NK-92 (cell line): Measurements from ENCODE around the gene CHSY1.

Source experiments
- DNase-seq: peaks from one replicate; lab custom pipeline; 2025; ENCODE audit not compliant: unreplicated experiment; lab: John Stamatoyannopoulos, UW

Gene CHSY1

DNA sequence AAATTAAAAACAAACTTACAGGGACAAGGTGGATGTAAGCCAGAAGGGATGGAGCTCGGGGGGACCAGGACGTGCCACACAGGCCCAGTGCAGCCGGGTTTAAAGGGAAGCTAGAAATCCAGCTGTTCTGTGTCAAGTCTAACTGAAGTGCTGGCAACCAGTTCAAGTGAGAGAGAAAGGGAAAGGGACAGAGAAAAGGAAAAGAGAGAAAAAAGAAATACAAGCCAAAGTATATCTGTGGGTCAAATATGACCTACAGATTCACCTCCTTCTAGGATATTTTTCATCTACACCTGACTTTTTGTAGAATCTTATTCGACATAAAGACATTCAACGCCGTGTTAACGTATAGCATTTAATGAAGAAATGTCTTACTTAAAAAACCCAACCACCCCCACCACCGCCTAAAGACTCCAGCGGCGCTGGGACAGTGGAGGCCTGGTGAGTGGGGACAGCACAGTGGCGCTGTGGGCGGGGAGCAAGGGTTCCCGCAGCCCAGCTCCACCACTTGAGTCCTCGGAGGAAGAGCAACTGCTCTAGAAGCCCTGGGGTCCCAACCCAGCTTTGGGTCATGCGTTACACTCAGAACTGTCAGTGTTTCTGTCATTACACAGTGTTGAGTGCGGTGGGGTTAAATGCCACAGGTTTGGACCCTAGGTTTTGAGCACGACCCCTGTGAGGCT is 62.3 kb downstream of the CHSY1 start:
- DNase-seq = no peak

DNA sequence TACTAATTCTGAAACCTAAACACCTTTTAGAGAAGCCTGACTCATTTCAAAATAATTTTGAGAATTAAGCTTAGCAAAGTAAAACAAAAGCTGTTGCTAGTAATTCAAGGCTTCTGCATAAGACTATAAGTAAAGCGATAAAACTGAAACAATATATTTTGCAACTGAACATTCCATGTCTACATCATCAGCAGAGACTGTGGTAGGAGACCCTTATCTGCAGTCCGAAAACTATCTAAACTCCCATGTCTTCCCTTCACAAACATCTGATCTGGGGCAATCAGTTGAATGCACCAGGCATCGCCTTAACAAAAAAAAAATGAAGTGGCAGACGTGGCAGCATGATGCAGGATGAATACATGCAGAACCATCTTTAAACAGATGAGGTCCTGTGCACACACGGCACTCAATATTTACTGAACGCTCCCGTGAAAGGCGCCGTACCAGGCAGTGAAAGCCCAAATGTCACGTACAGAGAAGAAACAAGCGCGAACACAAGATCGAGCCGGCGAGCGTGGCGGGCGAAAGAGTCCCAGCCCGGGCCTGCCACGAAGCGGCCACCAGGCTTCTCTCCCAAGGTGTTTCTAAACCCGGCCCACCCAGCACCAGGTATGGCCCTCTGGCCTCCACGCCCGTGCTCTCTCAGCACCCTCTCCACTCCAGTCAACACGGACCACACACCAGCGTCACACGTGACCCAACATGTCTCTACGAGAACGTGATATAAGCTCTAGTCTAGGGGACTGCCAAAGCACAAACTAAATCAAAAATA is 63.0 kb downstream of the CHSY1 start:
- DNase-seq = no peak

GRCh38 chr15:101187820-101188636 is 63.8 kb downstream of the CHSY1 start:
- DNase-seq = no peak

- DNase-seq = no peak
Observed at GRCh38 chr15:101185770-101186169, 66.1 kb downstream of the CHSY1 start.

DNA sequence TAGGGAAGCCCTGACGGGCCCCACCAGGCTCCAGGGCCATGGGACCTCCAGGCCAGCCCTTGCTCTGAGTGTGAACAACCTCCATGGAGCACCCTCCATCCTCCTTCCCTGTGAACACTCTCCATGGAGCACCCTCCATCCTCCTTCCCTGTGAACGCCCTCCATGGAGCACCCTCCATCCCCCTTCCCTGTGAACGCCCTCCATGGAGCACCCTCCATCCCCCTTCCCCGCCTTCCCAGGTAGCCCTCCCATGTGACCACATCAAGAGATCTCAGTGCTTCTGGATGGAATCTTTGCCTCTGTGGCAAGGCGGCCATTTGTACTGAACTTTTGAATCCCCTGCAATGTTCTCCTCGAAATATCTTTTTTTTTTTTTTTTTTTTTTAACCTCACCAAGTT is 66.5 kb downstream of the CHSY1 start:
- no peak for DNase-seq

GRCh38 chr15:101184830-101185229 is 67.0 kb downstream of the CHSY1 start:
- DNase-seq = no peak

- DNase-seq = no peak
Observed at GRCh38 chr15:101183931-101184305, 67.9 kb downstream of the CHSY1 start.

DNA sequence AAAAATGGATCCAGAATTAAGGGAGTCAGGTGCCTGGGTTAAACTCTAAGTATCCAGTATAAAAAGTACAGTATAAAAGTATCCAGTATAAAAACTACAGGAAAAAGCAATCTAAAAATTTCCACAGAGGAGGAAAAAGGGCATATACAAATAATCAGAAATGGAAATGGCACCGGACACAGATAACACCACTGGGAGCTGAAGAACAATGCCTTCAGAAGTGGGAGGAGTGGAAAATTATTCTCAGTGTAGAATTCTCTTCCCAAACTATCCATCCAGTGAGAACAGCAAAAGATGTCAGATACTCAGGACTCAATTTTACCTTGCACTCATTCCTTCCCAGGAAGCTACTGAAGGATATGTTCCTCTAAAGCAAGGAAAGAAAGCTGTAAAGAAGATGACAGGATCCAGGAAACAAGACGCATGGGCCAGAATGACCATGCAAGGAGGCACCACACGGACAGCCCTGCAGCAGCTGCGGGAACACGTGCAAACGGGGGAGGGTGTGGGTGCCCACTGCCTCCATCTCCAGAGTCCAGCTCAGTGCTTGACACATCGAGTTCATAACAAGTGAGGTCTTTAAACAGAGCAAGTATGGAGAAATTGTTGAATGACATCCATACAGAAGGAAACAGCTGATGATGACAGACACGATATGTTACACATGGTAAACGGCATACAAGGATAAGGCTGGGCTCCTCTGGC is 68.5 kb downstream of the CHSY1 start:
- no peak for DNase-seq

- no peak for DNase-seq
Observed at GRCh38 chr15:101182215-101182614, 69.6 kb downstream of the CHSY1 start.

DNA sequence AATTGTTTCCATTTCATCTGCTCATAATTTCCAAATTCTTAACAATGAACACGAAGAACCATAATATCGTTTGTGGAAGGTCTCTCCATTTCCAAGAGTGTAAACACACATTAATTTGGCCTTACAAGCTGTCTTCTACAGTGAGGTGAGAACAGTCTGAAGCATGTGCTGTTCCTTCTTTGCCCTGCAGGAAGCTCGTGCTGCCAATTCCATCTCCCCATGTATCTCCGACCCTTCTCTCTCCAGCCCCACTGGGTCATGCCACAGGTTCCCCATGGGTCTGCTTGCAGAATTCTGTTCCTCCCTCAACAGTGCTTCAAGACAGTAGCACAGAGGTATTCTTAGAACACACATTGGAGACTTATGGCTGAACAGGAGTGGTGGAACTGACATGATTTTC is 70.5 kb downstream of the CHSY1 start:
- DNase-seq = no peak

DNA sequence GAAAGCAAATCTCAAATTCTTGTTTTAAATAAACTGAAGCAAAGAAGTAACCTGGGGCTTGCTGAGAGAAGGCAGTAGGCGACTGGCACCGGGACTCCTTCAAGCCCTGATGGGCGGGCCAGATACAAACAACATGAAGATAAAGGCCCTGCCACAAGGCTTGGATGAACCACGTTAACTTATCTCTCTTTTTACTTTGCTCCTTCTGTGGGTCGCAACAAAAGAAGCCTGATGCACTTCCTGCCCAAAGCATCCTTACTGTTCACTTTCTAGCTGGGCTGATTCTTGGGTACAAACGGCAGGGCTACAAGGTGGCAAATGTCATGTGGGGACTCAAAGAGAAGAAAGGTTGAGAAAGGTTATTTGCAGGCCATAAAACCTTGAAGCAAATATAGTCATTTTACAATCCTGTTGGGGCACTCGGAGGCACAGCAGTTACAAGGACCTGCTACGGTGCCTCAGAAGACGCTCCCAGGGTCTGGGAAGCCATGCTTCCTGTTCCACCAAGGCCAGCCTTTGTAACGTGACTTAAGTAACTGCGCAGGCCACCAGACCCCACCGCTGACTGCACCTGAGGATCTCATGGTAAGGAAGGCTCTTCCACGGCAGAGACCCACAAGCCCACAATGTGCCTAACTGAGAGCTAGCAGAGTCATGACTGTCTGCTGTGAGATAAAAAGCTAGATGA is 71.1 kb downstream of the CHSY1 start:
- no peak for DNase-seq

DNA sequence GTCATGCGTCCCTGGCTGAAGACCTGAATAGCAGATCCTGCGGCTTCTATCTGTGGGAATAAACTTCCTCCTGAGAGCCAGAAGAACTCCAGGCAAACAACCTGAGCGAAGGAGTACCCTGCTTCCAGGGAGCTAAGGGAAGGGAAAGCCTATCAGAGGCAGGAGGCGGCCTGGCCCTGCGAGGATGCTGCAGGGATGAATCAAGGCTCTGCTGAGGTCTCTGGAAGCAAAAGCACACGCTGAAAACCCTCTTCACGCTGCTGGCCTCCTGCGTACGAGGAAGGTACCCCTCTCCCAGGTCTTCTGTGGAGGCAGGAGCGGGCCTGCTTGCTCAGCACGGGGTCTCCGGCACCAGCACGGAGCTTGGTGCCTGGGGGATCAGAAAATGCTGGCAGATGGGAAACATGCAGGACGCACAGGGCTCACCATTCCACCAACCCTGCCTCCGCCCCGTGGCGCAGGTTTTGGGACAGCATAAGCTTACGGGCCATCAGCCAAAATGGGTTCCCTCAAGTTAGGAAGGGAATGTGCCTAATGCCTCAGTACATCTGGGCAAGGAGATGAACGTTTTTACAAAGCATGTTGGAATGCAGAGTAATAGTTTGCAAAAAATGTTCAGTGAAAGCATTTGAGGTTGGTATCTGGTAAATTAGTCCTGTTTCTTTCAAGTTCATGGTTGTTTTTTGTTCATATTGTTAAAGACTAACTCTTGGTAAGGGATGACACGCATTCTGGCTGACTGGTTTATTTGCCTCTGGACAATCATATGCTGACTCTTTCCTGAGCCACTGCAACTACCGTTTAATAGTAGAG is 72.3 kb downstream of the CHSY1 start:
- DNase-seq = no peak

GRCh38 chr15:101178931-101179330 is 72.9 kb downstream of the CHSY1 start:
- no peak for DNase-seq

- DNase-seq = no peak
Observed at GRCh38 chr15:101178479-101178878, 73.4 kb downstream of the CHSY1 start.

- no peak for DNase-seq
Observed at GRCh38 chr15:101177866-101178265, 74.0 kb downstream of the CHSY1 start.

DNA sequence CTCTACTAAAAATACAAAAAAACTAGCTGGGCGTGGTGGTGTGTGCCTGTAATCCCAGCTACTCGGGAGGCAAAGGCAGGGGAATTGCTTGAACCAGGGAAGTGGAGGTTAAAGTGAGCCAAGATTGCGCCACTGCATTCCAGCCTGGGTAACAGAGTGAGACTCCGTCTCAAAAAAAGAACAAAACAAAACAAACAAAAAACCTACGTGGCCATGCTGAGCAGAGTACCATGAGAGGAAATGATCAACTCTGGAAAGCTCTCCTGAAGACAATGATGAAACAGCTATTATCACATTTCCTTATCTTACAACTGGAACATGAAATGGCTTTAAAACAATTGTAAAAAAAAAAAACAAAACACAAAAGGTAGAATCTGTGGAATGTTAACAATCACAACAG is 75.2 kb downstream of the CHSY1 start:
- no peak for DNase-seq

GRCh38 chr15:101175401-101175800 is 76.4 kb downstream of the CHSY1 start:
- DNase-seq = no peak

- DNase-seq = no peak
Observed at GRCh38 chr15:101174152-101174920, 77.5 kb downstream of the CHSY1 start.
